GM12874 (cell line): ENCODE data around the gene MNAT1.

Experiments used
- CTCF ChIP-seq: IDR thresholded peaks from 2 replicates; pipeline ENCODE4 v1.5.1; 2011; ENCODE audit warnings: low read depth, mild to moderate bottlenecking, control low read depth, low read length, moderate library complexity; ENCODE audit not compliant: insufficient read depth

MNAT1 gene

DNA sequence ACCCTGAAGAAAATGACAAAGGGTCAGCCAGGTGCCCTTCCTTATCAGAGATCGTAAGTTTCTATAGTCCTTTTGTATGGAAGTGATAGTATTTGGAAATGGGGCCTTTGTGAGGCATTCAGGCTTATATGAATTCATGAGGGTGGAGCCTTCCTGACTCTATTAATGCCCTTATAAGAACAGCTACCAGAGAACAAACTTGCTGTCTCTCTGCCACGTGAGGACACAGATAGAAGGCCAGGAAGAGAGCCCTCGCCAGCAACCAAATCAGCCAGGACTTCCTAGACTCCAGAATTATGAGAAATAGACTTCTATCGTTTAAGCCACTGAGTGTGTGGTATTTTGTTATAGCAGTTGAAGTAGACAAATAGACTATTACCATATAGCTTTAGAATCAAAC is 209.6 kb downstream of the MNAT1 start:
- no peak for TF ChIP-seq CTCF

DNA sequence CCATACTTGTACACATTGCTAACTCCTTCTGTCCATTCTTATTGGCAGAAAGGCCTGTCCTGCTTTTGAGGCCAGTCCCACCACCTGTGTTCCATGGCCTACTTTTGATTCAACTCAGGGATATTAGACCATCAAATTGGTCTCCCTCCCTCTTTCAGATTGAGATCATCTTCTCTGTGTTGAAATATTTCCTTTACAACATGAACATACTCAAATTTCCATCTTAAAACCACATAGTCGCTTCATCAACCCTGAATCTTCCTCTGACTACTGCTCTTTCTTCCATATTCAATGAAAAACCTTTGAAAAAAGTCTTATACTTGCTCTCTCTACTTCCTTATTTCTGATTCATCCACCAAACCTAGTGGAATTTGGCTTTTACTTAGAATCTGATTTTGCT is 211.4 kb downstream of the MNAT1 start:
- TF ChIP-seq CTCF = no peak

DNA sequence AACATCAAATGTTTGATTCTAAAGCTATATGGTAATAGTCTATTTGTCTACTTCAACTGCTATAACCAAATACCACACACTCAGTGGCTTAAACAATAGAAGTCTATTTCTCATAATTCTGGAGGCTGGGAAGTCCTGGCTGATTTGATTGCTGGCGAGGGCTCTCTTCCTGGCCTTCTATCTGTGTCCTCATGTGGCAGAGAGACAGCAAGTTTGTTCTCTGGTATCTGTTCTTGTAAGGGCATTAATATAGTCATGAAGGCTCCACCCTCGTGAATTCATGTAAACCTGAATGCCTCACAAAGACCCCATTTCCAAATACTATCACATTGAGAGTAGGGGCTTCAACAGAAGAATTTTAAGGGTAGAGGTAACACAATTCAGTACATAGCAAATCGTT is 212.2 kb downstream of the MNAT1 start:
- TF ChIP-seq CTCF = no peak

- no peak for TF ChIP-seq CTCF
Measured at GRCh38 chr14:60951776-60952435, 217.3 kb downstream of the MNAT1 start.

DNA sequence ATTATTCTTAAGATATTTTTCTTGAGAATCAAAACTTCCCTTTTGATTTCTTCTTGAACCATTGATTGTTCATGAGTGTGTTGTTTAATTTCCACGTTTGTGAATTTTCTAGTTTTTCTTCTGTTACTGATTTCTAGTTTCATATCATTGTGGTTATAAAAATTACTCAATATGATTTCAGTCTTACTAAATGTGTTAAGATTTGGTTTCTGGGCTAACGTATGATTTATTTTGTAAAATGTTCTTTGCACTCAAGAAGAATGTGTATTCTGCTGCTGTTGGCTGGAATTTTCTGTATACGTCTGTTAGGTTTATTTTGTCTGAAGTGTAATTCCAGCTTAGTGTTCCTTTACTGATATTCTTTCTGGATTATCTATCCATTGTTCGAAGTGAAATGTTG is 221.6 kb downstream of the MNAT1 start:
- no peak for TF ChIP-seq CTCF

DNA sequence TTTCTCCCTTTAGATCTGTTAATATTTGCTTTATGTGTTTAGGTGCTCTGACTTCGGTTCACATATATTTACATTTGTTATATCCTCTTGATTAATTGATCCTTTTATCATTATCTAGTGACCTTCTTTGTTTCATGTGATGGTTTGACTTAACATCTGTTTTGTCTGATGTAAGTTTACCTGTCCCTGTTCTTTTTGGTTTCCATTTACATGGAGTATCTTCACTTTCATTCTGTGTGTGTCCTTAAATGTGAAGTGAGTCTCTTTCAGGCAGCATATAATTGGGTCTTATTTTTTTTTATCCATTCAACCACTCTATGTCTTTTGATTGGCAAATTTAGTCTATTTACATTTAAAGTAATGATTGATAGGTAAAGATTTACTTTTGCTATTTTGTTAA is 222.1 kb downstream of the MNAT1 start:
- no peak for TF ChIP-seq CTCF

GRCh38 chr14:60958146-60958545 is 223.6 kb downstream of the MNAT1 start:
- TF ChIP-seq CTCF = no peak
